A673 (cell line): Measurements from ENCODE around the gene FLRT1.

Experiments
- EZH2 ChIP-seq: fragments of 200-600 bp; sonication (generic); IDR thresholded peaks from 2 replicates; pipeline ENCODE4 v1.6.1; 2017; ENCODE audit warnings: borderline replicate concordance, low read depth, mild to moderate bottlenecking, mixed read lengths, antibody characterized with exemption, low read length; ENCODE audit not compliant: poor library complexity, severe bottlenecking
- TF ChIP-seq, protein P1 (sequence below): fragments of 300-800, 200-600 bp; sonication (generic); conservative IDR thresholded peaks from 2 replicates; pipeline ENCODE4 v1.5.1; 2017; ENCODE audit warnings: low read depth, mild to moderate bottlenecking, antibody characterized with exemption, low read length, moderate library complexity, mixed read lengths

DNA sequence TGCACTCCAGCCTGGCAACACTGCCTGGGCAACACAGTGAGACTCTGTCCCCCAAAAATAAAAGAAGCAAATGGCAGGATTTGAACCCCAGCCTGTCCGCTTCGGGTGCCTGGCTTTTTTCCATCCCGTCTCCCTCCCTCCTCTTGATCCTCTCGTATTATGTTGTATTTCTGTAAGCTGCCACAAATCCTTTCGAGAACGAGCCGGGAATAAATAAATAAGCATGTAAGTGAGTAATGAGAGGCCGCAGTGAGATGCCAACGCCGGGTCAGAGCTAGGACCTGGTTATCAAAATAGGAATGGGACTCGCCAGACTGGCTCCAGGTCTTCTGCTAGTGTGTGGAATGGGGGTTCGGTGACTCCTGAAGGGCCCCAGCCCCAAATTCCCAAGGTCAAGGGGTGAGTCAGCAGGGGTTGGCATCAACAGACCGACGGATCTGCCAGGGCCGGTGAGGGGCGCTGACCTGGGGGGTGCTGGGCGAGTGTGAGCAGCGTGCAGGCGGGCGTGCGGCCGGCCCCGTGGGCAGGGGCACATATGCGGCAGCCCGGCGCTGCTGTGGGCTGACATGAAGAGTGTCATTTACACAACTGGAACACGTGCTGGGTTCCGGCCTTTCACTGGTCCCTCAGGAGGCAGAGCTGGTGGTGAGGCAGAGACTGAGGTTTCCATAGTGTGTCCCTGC is 47.8 kb downstream of the FLRT1 start:
- TF ChIP-seq, protein P1, sequence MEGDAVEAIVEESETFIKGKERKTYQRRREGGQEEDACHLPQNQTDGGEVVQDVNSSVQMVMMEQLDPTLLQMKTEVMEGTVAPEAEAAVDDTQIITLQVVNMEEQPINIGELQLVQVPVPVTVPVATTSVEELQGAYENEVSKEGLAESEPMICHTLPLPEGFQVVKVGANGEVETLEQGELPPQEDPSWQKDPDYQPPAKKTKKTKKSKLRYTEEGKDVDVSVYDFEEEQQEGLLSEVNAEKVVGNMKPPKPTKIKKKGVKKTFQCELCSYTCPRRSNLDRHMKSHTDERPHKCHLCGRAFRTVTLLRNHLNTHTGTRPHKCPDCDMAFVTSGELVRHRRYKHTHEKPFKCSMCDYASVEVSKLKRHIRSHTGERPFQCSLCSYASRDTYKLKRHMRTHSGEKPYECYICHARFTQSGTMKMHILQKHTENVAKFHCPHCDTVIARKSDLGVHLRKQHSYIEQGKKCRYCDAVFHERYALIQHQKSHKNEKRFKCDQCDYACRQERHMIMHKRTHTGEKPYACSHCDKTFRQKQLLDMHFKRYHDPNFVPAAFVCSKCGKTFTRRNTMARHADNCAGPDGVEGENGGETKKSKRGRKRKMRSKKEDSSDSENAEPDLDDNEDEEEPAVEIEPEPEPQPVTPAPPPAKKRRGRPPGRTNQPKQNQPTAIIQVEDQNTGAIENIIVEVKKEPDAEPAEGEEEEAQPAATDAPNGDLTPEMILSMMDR: no peak
- TF ChIP-seq EZH2: no peak
